HG02610 (cell line): Measurements from ENCODE around the gene XK.
"Not testable (repeated sequence)": the region's sequence is repeated elsewhere in the genome, so short reads cannot be mapped to it uniquely, and the experiment has no call there.

Experiments
- ATAC-seq: cut with Tn5 transposase; IDR thresholded peaks from one replicate; pipeline ENCODE4 v1.9.1; 2021; ENCODE audit warnings: mild to moderate bottlenecking, moderate library complexity; ENCODE audit not compliant: unreplicated experiment

The XK gene

DNA sequence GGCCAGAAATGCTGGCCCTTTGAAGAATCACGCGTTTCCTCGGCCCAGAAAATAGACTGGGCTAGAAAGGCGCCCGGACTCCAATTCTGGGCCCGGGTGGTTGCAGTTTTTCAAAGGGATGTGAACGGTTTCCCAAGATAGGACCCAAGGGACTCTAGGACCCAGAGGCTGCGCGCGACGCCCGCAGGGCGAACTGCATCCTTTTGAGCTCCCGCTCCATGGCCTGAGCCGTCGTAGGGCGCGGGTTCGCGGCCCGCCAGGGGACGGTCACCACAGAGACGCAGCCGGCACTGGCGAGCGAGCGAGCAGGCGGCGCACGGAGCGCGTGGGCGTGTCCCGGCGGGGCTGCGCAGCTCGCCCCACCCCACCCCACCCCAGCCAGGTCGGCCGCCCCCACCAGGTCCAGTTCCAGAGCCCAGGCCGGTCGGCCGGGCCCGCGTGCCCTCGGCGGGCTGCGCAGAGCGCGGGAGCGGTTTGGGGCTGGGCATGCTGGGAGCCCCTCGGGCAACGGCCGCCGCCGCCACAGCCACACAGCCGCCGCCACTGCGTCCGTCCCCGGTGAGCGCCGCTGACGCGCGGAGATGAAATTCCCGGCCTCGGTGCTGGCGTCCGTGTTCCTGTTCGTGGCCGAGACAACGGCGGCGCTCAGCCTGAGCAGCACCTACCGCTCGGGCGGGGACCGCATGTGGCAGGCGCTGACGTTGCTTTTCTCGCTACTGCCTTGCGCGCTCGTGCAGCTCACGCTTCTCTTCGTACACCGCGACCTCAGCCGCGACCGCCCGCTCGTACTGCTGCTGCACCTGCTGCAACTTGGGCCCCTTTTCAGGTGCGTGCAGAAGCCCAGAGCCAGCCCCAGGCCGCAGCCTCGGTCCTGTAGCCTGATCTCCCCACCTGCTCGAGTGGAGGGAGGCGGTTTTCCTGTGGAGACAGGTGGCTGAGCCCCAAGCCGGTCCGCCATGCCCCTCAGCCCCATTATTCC is at the start of gene XK:
TSS of gene XK (plus strand) at position 411 of the 979 bp plus-strand sequence. CDS start at position 582, 171 bp downstream.
- ATAC-seq, result no peak

DNA sequence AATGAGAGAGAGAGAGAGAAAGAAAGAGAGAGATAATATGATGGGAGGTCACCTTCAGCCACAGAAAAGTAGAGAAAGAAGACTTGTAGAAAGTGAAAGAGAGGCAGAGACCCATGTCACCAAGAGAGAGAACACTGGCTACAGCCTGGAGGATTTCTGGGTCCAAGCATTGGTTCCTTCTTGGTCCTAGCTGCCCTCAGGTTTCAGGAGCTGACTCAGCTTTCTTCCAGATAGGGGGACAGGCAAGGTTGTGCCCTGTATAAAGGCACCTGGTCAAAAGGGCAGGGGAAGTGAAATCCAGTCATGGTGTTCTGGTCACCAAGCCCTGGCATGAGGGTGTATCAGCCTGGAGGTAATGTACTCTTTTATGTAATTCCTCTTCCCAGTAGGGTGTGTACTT is 47.5 kb upstream of the XK start:
- no peak for ATAC-seq

DNA sequence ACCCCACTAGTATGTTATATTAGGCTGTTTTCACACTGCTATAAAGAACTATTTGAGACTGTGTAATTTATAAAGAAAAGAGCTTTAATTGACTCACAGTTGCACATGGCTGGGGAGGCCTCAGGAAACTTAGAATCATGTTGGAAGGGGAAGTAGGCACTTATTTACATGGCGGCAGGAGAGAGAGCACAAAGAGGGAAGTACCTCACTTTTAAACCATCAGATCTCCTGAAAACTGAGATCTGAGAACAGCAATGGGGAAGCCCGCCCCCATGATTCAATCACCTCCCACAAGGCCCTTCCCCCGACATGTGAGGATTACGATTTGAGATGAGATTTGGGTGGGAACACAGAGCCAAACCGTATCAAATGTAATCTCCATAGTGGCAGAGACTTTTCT is 45.4 kb upstream of the XK start:
- ATAC-seq, result no peak

- ATAC-seq, result no peak
Observed at GRCh38 chrX:37641859-37642258, 43.7 kb upstream of the XK start.

DNA sequence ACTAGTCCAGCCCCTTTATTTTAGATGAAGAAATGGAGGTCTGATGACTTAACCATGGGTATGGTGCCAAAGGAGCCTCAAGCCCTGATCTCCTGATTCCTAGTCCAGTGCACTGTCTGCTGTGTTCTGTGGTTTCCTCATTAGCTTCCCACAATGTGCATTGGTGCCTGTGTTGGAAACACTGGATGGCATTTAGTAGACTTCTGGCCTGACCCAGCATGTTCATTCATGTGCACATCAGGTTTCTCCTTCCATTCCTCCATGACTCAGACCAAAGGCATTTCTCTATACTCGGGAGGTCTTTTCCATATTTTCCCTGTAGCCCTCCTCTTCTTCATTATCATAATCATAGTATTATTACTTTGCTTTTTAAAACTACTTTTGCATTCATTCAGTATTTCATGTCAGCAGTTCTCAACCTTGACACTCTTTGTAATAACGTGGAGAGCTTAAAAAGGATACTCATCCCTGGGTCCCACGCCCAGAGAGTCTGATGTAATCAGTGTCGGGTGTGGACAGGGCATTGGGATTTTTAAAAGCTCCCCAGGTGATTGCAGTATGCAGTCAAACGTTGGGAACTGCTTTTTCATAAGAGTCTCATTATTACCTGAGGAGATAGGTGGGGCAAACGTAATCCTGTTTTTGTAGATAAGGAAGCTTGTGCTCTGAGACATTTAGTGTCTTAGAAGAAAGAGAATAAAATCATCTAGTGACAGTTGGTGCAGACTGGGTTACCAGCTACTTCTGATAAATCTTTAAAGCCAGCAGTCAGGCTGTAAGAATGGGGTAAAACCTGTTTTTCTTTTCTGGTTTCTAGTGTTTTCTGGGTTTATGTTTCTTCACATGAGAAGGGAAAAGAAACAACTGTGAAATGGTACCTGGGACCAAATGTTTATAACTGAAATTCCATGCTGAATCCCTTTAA is 40.9 kb upstream of the XK start:
- no peak for ATAC-seq

- no peak for ATAC-seq
Observed at GRCh38 chrX:37646254-37646653, 39.3 kb upstream of the XK start.

GRCh38 chrX:37650879-37651278 is 34.7 kb upstream of the XK start:
- not testable (repeated sequence) for ATAC-seq

GRCh38 chrX:37651921-37652452 is 33.6 kb upstream of the XK start:
- ATAC-seq, result no peak

- no peak for ATAC-seq
Observed at GRCh38 chrX:37652589-37653231, 32.9 kb upstream of the XK start.

DNA sequence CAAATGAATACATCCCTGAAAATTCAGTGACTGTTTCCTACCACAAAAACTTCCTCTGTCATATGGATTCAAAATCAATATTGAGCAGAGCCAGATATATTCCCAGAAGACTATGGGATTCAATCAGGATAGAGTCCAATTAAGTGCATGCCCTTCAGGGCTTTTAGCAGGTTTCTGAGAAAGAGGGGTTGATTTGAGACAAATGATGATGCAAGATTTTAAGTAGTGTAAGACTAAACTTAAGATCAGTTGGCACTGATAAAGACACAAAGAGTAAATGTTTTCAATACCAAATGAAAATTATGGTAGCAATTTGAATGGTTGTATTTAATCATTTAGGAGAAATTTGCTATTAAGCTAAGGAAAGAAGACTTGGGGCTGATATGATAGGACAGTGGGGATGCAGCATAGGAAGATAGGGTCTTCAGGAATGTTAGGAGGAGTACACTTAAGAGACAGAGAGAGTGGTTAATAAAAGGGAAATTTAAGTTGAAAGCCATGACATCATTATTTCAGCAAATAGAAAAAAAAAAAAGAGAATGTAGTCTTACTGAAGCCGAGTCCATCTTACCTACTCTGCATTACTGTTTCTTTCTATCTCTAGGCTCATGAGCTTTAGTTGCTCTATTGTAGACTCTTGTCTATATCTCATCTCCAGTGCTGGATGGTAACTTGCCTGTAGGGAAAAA is 32.0 kb upstream of the XK start:
- ATAC-seq, result no peak

DNA sequence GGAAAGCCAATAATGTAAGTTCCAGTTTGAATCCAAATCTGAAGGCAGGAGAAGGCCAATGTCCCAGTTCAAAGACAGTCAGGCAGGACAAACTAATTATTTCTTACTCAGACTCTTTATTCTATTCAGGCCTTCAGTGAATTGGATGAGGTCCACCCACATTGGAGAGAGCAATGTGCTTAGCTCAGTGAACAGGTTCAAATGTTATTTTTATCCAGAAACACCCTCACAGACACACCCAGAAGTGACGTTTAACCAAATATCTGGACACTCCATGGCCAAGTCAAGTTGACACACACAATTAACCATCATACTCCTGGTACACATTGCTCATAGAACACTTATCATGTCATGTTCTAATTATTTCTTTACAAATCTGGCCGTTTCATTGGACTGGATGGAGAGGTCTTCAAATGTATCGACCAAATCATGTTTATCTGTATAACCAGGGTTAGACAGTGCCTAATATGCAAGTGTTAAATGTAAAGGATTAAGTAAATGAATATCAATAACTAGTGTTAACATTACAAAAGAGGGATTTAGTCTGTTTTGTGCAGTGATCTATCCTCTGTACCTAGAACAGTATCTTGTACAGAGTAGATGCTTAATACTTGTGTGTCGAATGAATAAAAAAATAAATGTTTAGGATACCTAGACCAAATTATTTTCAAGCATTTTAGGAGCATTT is 27.1 kb upstream of the XK start:
- ATAC-seq, result no peak

- no peak for ATAC-seq
Observed at GRCh38 chrX:37659047-37659446, 26.5 kb upstream of the XK start.

DNA sequence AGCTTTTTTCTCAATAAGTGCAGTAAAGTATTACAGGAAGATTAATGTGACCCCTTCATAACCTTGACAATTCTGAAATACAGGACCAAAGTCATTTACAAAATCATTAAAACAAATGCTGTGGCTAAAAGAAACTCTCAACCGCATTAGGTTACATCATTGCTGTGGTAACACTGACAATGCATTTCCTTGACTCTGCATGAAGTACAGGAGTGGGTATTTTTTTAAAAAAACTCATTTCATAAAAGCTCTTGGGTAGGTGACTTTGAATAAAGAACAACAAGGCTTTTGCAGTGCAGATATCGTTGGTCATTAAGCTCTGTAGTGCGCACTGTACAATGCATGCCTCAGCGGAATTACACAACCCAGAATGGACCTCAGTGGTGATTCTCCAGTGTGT is 23.4 kb upstream of the XK start:
- ATAC-seq, result no peak

- ATAC-seq, result no peak
Observed at GRCh38 chrX:37666516-37666915, 19.1 kb upstream of the XK start.

DNA sequence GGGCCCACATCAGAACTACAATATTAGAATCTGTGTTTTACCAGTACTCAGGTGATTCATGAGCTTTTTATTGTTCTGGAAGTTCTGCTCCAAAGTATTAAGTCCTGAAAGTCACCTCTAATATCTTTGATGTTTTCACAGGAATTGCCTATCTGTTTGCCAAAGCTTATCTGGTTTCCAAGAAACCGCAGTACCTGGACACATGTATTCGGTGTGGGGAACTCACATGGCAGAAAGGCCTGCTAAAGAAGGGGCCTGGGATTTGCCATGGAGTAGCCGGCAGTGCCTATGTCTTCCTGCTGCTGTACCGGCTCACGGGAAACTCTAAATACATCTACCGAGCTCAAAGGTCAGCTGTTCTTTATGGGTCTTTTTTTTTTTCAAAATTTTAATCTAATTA is 18.4 kb upstream of the XK start:
- no peak for ATAC-seq

DNA sequence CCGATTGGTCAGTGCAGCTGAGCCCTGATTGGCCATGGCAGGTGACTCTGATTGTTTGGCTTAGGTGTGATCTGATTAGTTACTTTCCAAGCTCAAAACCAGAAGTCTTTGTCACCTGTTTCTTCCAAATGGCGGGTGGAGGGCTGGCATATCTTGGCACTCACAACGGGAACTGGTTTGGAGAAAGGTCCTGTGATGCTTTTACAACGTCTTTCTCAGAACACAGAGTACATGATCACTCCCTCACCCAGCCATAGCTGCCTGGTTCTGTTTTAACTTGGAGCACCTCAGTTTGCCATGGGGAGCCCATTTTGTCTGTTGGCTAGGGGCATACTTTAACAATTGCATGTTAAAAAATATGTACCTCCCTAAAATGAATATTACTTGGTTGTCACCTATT is 13.0 kb upstream of the XK start:
- ATAC-seq, result no peak

DNA sequence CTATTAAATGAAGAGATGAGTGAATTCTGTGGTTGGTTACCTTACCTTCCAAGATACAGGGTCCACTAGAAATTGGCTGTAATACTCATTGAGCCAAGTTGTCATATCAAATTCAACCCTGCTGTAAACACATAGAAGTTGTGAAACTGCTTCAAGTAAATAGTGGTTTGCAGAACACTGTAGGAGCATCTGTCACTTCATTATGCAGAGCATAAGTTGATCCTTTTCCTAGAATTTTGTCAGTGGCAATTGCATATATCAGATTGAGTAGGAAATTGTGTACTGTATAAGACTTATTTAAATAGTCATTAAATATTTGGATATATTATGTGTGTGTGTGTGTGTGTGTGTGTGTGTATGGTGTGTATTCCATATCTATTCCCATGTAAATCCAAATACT is 8.8 kb upstream of the XK start:
- no peak for ATAC-seq

DNA sequence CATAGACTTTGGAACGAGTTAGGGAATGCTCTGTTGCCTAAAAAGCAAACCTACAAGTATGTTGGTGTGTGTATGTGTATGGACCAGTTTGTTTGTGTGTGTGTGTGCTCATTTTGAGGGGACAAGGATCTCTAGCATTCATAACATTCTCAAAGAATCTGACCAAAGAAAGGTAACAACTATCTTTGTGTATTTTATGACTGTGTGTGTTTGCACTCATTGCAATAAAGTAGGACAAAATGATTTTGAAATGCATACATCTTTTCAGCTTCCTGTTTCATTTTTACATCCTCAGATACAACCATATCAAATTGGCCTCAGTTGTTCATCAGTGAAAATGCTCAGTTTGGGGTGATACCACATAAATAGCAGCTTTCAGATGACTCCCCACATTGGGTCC is 8.3 kb upstream of the XK start:
- no peak for ATAC-seq

DNA sequence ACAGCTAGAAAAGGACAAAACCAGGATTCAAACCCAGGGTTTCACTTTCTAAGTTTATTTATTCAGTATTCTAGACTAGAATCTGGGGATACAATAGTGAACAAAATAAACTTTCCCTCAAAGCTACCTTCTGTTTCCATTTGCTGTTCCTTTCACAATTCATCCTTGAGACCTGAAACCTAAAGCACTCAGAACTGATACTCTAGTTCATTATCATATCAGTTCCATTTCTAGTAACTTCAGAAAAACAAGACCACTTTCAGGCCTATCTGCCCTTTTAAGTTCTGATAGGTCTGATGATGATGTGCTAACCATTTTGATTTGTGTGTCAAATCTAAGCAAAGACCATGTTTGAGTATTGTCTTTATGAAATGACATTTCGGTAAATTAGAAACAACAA is 7.8 kb upstream of the XK start:
- no peak for ATAC-seq

- no peak for ATAC-seq
Observed at GRCh38 chrX:37678574-37678973, 7.0 kb upstream of the XK start.
